Erythroblast (primary cell): Measurements from ENCODE around the gene SAT2.

Experiments used
- GATA1 ChIP-seq: IDR thresholded peaks from 2 replicates; pipeline ENCODE4 v1.6.1; 2011; ENCODE audit warnings: low read depth, mild to moderate bottlenecking, control low read depth, low read length, moderate library complexity
- POLR2A ChIP-seq: IDR thresholded peaks from 2 replicates; pipeline ENCODE4 v1.6.1; 2011; ENCODE audit warnings: mild to moderate bottlenecking, low read length

DNA sequence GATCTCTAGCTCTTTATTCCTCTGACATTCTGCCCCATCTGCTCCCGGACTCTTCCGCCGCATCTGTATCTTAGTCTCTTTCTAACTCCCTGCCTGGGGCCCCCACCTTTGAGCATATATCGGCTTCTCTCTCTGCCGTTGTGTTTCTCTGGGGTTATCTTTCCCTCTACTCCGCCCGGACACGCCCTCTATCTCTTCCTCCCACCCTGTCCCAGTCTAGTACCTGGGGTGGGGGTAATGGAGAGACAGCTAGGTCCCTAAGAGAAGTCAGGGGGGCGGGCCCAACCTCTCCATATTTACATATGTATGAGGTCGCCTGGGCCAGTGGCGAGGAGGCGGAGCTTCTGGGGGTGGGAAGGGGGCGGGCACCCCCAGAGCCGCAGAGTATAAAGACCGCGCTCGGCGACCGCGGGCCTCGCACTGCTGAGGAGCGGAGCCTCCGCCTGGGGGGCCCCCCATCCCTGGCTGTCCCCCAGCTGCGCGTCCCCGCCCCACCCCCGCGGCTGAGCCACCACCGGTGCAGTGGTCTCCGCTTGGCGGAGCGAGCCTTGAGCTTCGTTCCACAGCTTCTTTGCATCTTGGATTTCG is 23.0 kb upstream of the SAT2 start, which contains the start of gene ATP1B2:
- TF ChIP-seq POLR2A: peak; percentile 77
- TF ChIP-seq GATA1: peak; percentile 57
